Fibroblast of pulmonary artery (primary cell): ENCODE results near the gene SLC6A16.

ENCODE experiments used
- DNase-seq: peaks from one replicate; pipeline ENCODE4 v3.0.0-alpha.2; 2010; ENCODE audit warnings: low read depth
- H3K4me3 ChIP-seq: replicated peaks from 2 replicates; pipeline ENCODE4 v1.5.1; 2011; ENCODE audit warnings: low read depth, mild to moderate bottlenecking, control low read depth, low read length, moderate library complexity
- CTCF ChIP-seq: IDR thresholded peaks from 2 replicates; pipeline ENCODE4 v1.5.1; 2011; ENCODE audit warnings: mild to moderate bottlenecking, control low read depth, low read length, inconsistent platforms; ENCODE audit errors: missing control alignments

SLC6A16 gene

GRCh38 chr19:49356382-49356781 is 31.4 kb upstream of the SLC6A16 start:
- peak overlapping the region; percentile 23 for H3K4me3 ChIP-seq
- DNase-seq = no peak
- TF ChIP-seq CTCF = no peak

- H3K4me3 ChIP-seq = peak overlapping the region; percentile 23
- peak; percentile 76 for DNase-seq
- no peak for TF ChIP-seq CTCF
Observed at GRCh38 chr19:49355909-49356353, 30.9 kb upstream of the SLC6A16 start.

- no peak for TF ChIP-seq CTCF
- no peak overlapping the region for H3K4me3 ChIP-seq
- no peak for DNase-seq
Observed at GRCh38 chr19:49349567-49349966, 24.6 kb upstream of the SLC6A16 start.

GRCh38 chr19:49348305-49349189 is 23.6 kb upstream of the SLC6A16 start:
- H3K4me3 ChIP-seq = no peak overlapping the region
- no peak for DNase-seq

GRCh38 chr19:49347835-49348234 is 22.8 kb upstream of the SLC6A16 start:
- TF ChIP-seq CTCF = peak; percentile 11
- no peak overlapping the region for H3K4me3 ChIP-seq
- DNase-seq = peak; percentile 62

More at GRCh38 chr19:49348305-49349189, 23.6 kb upstream of the SLC6A16 start:
- TF ChIP-seq CTCF = no peak

- TF ChIP-seq CTCF = no peak
- H3K4me3 ChIP-seq = no peak overlapping the region
- DNase-seq = no peak
Observed at GRCh38 chr19:49347191-49347590, 22.2 kb upstream of the SLC6A16 start.
